ENCODE results near the gene RFC4.

Gene RFC4

DNA sequence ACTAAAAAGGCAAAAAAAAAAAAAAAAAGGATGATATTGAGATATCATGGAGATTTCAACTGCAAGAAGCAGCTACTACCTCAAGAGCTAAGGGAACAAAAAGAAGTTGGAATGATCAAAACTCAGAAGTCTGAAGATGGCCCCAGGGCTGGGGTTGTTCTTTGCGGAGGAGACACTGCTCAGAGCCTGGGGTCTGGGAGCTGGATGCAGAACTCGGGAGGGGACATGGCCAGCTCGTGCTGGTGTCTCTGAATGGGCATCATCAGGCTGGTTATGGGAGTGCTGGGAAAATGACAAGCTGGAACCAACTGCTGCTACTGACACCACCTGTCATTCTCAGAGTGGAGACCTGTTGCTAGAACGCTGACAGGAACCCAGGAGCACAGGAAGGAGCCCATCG is 22.1 kb upstream of the RFC4 start:
- TF ChIP-seq, protein P1, sequence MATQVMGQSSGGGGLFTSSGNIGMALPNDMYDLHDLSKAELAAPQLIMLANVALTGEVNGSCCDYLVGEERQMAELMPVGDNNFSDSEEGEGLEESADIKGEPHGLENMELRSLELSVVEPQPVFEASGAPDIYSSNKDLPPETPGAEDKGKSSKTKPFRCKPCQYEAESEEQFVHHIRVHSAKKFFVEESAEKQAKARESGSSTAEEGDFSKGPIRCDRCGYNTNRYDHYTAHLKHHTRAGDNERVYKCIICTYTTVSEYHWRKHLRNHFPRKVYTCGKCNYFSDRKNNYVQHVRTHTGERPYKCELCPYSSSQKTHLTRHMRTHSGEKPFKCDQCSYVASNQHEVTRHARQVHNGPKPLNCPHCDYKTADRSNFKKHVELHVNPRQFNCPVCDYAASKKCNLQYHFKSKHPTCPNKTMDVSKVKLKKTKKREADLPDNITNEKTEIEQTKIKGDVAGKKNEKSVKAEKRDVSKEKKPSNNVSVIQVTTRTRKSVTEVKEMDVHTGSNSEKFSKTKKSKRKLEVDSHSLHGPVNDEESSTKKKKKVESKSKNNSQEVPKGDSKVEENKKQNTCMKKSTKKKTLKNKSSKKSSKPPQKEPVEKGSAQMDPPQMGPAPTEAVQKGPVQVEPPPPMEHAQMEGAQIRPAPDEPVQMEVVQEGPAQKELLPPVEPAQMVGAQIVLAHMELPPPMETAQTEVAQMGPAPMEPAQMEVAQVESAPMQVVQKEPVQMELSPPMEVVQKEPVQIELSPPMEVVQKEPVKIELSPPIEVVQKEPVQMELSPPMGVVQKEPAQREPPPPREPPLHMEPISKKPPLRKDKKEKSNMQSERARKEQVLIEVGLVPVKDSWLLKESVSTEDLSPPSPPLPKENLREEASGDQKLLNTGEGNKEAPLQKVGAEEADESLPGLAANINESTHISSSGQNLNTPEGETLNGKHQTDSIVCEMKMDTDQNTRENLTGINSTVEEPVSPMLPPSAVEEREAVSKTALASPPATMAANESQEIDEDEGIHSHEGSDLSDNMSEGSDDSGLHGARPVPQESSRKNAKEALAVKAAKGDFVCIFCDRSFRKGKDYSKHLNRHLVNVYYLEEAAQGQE (IDR thresholded peaks at IDR 0.05; ENCODE audit: insufficient read depth in 1 of 2, low read depth in 2 of 2, low read length in 2 of 2) = no peak
- no peak for TF ChIP-seq POLR2AphosphoS5 (IDR thresholded peaks at IDR 0.05; ENCODE audit: low read depth, low read length)
- TF ChIP-seq TAF1 (IDR thresholded peaks at IDR 0.05; ENCODE audit: borderline replicate concordance, insufficient read depth, low read length) = no peak
- TF ChIP-seq FOXP2 (optimal IDR thresholded peaks at IDR 0.05; ENCODE audit: borderline replicate concordance, extremely low read depth, extremely low read length, insufficient read depth) = no peak
- TF ChIP-seq SIN3A (IDR thresholded peaks at IDR 0.05; ENCODE audit: borderline replicate concordance, insufficient read depth, low read length) = no peak

- TF ChIP-seq POLR2AphosphoS5 (IDR thresholded peaks at IDR 0.05; ENCODE audit: low read depth, low read length) = peak; percentile 60
- TF ChIP-seq SIN3A (IDR thresholded peaks at IDR 0.05; ENCODE audit: borderline replicate concordance, insufficient read depth, low read length) = no peak
These were observed 20.9 kb upstream of the RFC4 start for GRCh38 chr3:186826976-186827857.

DNA sequence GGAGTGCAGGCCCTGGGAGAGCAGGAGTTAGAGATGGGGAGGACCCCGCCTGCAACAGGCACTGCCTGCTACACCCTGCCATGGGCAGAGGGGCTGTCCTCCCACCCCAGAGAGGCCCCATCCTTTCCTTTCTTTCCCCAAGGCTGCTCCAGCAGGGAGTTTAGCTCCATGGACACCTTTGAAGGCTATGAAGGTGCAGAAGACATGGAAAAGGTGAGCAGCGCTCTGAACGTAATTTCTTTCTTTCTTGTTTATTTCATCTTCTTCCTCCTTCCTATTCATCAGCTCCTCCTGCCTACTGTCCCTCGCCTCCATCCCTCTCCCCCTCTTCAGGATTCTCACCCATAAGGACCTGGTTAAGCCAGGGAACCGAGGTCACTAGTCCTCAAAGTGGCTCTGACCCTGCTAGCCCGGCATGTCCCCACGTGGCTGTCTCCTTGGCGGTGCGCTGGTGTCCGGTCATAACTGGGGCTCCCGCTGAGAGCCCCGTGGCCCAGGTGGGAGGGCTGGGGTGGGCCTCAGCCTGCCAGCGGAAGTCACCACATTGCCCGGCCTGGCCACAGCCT is 20.2 kb upstream of the RFC4 start:
- TF ChIP-seq TAF1 (IDR thresholded peaks at IDR 0.05; ENCODE audit: borderline replicate concordance, insufficient read depth, low read length) (no peak), SIN3A (IDR thresholded peaks at IDR 0.05; ENCODE audit: borderline replicate concordance, insufficient read depth, low read length) (no peak), POLR2AphosphoS5 (IDR thresholded peaks at IDR 0.05; ENCODE audit: low read depth, low read length) (no peak), FOXP2 (optimal IDR thresholded peaks at IDR 0.05; ENCODE audit: borderline replicate concordance, extremely low read depth, extremely low read length, insufficient read depth) (no peak)
- TF ChIP-seq, protein P1 (IDR thresholded peaks at IDR 0.05; ENCODE audit: insufficient read depth in 1 of 2, low read depth in 2 of 2, low read length in 2 of 2) = no peak

GRCh38 chr3:186825872-186826409 is 19.7 kb upstream of the RFC4 start:
- no peak for TF ChIP-seq POLR2AphosphoS5 (IDR thresholded peaks at IDR 0.05; ENCODE audit: low read depth, low read length)

DNA sequence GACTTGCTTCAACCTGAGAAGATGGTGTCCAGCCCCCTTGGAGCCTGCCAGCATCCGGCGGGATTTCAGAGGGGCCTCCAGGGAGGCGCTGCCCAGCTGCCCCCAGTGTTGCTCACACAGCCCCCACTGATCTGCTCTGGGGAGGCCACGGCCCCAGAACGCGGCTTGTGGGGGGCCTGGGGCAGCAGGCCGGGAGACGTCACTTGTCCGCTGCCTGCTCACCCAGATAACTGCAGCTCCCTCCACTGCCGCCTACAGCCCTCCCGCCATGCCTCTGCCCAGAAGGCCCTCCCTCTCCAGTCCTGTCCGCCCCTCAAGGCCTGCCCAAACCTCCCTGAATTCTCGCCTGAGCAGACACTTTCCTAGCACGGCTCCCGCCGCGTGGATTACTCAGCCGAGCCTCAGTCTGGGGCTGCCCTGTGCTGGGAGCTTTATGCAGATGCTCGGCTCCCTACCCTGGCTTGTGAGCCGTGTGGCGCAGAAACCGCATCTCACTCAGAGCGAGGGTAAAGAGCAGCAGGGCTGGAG is 19.1 kb upstream of the RFC4 start:
- TF ChIP-seq FOXP2 (optimal IDR thresholded peaks at IDR 0.05; ENCODE audit: borderline replicate concordance, extremely low read depth, extremely low read length, insufficient read depth) (no peak), POLR2AphosphoS5 (IDR thresholded peaks at IDR 0.05; ENCODE audit: low read depth, low read length) (no peak), TAF1 (IDR thresholded peaks at IDR 0.05; ENCODE audit: borderline replicate concordance, insufficient read depth, low read length) (no peak), SIN3A (IDR thresholded peaks at IDR 0.05; ENCODE audit: borderline replicate concordance, insufficient read depth, low read length) (no peak)
- TF ChIP-seq, protein P1 (IDR thresholded peaks at IDR 0.05; ENCODE audit: insufficient read depth in 1 of 2, low read depth in 2 of 2, low read length in 2 of 2) = no peak
